GM19240 (cell line): ENCODE results near the gene COQ9.
A peak's percentile ranks its signal among the peaks of the same experiment; 100 is the strongest.

Experiments
- DNase-seq: peaks from one replicate; pipeline ENCODE4 v3.0.0; 2011; ENCODE audit warnings: low spot score; ENCODE audit not compliant: insufficient read length

Gene COQ9

DNA sequence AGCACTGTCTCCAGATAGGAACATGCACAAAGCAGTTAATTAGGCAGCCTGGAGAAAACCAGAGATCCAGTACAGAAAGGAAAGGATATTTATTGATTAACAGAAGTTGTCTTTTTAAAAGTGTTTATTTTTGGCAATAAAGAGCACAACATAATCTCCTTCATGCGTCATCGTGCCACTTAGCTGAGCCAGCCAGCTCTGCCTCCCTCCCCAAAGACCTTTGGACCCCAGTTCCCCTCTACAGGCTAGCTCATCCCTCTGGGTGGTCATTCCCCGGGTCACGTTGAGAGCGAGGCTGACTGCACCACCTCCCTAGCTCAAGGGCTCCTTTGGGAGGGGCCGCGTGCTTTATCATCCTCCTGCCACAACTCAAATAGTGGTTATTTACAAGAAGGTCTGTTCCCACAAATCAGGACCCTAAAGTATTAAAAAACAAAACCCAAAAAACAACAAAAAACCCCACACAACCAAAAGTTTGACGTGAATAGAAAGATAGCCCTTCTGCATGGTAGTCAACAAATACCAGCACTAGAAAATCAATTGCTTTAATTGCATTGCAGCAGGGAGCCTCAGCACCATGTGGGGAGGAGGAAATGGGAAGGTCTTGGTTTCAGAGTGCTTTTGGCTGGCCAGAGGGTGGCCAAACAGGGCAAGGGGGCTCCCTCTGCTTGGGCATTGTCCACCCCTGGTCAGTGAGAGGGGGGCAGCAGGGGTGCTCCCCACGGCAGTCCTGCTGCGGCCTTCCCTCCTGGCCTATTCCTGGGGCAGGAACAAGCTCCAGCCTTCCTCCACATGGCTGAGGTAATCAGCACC, 24.8 kb downstream of the COQ9 start:
- DNase-seq = no peak

DNA sequence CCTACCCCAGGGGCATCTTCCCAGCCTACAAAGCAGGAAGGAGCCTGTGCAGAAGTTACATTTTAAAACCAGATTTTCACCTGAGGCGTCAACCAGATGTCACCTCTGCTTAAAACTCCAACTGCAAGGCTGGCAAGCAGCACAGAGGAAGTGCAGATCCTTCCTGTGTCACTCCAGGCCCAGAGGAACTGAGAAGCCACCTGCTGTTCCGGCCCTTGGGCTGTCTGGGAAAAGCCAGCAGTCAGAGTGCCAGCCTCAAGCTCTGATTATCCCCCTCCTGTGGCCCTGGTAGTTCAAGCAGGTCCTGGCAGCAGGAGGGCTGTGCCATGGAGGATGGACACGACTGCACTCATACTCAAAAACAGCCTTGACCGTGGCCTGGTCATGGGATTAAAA, 25.4 kb downstream of the COQ9 start:
- DNase-seq = no peak

DNA sequence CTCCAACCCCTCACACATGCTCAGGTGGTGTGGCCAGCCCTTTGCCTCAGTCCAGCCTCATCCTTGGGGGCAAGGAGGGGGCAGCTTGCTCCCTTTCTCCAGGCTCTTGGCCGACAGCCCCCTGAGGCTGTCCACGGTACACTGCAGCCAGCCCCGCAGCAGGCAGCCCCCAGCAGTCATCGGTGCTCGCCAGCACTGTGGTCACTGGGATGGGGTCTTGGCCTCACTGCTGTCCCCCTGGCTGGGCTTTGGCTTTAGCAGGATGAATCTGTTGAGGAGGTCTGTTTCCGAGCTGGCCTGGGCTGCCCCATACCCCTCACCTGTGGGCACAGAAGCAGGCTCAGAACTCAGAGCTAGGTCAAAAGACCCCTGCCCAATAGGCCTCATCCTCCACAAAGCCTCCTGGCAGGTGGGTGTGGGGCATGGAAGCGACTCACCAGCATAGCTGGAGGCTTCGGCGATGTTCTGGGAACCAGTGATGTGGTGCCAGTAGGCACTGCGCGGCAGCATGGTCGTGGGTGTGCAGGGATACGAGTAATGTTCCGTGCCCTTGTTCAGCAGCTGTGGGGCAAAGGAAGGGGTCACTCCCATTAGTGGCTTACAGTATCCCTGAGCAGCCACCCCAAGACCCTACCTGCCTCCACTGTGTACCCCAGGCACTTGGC, 26.0 kb downstream of the COQ9 start:
- no peak for DNase-seq

DNA sequence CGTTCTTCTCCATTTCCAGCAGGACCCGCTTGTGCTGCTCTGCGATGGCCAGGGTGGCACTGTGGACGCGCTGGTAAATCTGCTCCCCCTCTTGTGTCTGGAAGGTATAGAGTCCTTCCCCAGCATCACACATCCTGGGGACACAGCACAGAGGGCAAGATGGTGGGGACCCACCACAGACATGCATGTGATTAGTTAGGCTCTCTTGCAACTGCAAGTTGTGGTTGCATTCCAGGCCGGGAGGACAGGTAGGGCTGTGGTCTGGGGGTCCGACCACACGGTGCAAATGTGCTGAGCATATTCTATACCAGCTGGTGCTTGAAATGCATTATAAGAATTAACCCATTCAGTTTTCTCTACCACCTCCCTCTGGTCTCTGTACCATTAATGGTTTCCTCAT, 26.6 kb downstream of the COQ9 start:
- no peak for DNase-seq

DNA sequence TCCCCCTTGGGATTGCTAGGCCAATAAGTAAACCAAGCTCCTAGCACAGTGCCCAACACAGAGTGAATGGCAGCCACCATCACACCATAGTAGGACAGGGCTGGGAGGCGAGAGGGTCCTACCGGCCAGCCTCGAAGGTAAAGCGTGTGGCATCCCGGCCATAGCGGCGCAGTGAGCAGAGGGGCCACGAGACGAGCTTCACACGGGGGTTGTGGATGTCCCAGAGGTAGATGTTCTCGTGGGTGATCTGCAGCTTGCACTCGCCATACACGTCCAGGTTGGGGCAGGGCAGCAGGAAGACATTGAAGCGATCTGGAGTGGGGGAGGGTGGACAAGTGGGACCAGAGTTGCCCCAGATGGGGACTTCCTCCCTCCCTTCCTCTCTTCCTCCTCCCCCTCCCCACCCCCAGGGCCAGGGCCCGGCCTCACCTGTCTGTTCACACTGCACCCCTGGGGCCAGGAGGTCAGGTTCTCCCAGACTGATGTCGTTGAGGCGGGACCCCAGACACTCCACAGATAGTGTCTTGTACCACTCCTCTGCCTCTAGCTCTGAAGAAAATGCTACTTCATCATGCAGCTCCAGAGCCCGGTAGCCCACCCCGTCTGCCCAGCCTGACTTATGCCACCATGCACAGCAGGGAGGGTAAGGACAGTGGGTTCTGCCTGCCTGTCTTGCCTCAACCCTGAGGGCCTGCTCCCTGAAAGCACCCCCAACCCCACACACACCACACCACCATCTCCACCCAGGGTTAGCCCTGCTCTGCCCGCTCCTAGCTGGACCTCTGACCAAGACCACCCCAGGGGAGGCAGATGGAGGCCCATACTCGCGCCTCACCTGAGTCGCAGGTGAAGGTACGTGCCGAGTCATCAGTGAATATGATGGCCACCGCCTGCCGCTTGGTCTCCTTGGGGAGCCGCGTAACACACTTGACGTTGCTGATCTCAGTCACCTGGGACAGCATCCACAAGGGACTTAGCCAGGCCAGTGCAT, 27.7 kb downstream of the COQ9 start:
- DNase-seq = no peak

DNA sequence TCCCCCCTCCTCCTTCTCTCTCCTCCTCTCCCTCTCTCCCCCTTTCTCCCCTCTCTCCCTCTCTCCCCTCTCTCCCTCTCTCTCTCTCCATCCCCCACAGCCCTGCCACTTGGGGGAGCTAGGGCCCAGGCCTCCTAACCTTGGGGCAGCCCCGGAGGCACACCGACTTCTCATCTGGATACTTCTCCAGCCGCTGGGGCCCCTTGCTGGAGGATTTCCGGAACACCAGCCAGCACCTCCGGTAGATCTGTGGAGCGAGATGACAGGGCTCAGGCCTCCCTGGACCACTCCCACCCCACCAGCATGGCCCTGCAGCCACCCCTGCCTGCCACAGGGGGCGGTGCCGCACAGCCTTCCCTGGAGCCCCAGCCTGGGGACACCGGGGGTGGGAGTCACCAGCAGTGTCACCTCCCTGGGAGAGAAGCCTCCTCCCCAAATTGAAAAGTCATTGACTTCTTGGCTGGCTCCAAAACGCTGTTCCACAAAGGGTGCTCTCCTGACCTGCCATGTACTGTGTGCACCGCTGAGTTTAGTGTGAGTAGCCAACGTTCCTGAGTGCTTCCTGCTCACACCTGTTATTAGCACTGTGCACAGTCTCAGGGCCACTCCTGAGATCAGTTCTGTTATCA, 28.5 kb downstream of the COQ9 start:
- peak; percentile 88 for DNase-seq

DNA sequence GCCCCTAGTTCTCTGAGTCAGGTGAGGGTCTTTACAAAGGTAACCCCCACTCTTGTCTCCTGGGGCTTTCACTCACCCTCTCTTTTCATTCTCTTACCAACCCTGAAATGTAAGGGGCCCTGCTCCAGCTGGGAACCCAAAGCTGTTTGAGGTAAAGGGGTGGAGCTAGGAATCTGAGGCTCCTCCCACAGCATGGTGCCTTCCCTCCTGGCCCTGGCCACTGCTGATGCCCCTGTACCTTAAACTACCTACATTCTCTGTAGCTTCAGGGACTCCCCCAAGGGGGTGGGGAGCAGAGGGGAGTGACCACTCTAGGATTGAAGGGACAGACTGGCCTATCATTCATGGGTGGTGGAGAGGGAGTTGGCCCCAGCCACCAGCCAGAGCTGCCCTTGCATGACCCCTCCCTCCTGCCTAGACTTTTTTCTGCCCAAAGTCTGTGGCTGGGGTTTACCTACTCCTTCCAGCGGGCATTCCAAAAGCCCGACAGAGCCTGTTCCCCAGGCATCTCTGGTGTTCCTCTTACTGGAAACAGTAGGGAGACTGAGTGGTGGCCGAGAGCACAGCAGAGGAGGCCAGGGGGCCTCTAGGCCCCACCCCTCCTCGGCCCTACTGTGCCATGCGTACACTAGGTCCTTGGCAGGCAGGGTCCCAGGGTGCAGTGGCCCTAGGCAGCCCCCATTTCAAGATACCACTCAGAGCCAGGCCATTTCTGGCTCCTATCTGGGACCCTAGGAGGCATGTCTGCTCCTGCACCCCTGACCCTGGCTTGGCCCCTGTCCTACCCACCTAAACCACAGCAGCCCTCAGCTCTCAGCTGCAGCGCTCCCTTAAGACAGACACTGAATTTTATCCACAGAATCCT, 29.5 kb downstream of the COQ9 start:
- DNase-seq = no peak

DNA sequence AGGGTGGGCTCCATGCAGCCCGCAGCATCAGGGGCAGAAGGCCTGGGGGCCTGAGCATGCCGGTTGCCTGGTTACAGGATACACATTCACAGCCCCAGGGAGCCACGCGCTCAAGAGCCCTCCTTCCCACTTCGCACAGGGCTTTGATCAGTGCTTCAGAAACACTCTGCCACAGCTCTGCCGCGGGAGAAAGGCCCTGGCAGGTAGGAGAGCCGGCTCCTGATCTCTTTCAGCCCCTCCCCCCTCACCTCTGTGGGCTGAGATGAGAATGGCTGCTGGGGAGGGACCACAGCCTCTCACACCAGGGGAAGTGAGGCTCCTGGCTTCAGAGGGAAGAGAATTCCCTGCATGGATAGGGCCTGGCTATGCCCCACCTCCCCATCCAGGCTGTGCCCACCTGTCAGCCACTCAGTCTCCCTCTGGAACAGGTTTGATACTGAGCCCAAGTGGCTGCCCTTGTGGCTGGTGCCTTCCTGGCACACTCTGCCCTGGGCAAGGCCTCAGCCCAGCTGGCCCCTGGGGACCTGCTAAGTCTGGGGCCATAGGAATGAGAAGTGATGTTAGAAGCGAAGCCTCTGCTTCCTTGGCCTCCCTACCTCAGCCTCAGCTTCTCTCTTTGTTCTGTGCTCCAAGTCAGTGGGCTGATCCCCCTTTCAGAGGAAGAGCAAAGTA, 30.4 kb downstream of the COQ9 start:
- DNase-seq = no peak

DNA sequence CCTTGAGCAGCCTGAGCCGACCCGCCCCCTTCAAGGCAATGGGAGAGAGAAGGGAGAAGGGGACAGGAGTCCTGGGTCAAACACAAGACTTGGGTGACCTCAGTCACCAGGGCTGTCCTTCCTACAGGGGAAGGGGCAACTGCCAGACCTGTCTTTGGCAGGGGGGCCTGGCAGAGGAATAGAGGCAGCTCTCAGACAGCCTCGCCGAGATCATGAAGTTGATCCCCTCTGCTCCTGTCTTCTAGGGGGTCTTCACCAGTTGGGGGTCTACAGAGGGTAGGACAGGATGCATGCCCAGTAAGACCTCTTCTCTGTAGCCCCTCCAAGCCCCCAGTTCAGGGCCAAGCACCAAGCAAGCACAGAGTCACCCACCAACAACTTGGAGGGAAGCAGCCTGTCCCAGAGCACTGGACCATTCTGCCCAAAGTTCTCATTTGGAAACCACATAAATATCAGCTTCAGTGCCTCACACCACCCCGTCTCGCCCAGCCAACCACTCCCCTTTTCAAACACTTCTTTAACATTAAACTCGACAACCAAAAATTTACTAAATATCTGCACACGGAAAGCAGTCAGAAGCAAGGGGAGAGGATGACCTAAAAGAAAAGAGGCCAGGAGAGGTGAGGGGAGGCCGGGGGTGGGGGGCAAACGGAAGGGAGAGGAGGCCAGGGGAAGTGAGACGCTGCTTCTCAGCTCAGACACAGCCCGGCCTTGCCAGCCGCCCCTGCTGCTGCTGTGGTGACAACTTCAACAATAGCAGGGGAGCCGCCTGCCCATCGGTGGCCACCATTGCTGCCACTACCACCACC, 31.3 kb downstream of the COQ9 start:
- no peak for DNase-seq

DNA sequence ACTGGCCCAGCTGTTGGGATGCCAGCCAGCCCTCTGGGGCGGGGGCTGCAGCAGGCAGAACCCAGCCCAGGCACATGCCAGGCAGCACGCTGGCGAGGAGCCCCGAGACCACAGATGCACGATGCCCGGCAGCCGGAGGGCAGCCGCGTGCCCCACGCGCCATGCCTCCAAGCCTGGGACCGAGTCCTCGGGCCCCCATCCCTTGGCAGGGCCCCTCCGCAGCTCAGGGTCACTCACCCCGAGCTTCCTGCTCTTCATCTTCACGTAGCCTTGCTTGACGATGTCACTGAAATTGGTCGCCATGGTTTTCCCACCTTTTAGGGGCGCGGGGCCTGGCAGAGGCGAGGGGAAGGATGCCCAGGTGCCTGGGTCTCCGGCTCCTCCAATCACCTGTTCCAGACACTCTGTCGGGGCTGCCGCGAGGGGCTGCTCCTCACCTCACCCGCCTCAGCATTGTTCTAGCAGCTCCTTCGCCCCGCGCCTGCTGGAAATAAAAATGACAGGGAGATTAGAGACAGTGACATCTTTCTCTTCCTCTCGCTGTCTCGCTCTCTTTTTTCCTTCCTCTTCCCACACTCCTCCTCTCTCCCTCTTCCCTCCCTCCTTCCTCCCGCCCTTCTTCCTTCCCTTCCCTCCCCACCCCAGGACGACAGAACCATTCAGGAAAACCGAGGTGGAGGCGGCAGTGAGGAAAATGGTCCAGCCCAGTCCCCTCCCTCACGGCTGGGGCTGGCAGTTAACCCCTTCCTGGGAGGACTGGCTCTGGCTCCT, 32.1 kb downstream of the COQ9 start:
- DNase-seq = no peak

DNA sequence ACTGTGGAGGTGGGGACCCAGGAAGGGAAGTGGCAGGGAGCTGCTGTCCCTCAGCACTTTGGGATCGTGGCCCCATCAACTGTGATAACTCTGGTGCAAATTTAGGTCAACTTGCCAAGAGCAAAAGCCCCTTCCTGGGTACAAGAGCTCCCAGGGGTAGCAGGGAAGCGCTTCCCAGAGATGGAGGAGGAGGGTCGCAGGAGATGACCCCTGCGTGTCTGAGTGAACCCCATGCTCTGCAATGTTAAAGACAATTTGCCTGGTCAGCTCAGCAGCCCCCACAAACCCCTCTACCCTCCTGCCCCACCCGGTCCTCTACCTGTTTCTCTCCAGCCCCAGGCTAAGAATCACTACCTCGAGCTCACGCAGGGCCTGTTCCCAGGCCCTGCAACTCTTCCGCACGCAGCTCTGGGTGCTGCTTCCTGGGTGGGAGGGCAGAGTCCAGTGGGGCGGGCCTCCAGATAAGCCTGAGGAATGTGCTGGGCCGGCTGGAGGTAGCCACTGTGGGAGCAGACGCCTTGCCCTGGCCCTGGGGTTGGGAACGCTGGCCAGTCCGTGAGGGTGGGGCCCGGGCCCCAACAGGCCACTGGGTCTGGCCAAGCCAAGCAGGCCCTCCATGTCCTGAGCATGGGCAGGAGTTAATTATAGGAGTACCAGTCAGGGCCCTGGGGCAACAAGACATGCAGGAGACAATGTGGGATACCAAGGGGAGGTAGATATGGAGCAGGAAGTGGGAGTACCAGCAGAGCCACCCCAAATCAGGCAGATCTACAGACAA, 32.9 kb downstream of the COQ9 start:
- no peak for DNase-seq

DNA sequence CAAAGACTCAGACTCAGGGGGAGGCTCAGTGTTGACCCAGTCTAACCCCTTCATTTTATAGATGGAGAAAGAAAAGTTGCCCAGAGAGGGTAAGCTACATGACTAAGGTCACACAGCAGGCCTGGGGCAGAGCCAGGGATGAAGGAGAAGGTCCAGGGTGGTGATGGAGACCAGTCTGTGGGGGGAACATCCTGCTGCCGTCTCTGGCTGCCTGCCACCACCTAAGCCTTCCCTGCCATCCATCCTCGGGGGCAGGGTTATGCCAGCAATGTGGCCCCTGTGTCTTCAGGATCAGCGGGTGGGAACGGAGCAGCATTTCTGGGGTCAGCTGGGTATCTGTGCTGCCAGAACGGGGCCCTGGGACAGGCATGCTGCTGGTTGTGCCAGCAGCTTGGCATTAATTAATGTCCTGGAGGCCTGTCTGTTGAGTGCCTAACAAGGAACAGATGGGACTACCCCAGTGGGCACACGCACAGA, 33.5 kb downstream of the COQ9 start:
- no peak for DNase-seq

DNA sequence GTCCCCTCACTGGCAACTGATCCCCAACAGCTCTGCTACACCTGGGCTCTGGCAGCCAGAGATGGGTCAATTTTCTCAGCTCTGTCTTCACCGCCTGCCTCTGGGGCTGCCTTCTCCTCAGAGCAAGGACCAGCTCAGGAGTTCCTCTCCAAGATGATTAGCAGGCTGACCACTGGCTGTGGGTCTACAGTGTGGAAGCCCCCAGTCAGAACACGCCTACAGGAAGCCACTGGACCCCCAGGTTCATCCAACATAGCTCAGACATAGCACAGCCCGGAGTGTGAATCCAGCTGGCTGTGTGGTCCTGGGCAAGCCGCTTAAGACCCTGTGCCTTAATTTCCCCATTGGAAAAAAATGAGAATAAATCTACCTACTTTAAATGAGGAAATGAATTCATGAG, 34.1 kb downstream of the COQ9 start:
- no peak for DNase-seq

DNA sequence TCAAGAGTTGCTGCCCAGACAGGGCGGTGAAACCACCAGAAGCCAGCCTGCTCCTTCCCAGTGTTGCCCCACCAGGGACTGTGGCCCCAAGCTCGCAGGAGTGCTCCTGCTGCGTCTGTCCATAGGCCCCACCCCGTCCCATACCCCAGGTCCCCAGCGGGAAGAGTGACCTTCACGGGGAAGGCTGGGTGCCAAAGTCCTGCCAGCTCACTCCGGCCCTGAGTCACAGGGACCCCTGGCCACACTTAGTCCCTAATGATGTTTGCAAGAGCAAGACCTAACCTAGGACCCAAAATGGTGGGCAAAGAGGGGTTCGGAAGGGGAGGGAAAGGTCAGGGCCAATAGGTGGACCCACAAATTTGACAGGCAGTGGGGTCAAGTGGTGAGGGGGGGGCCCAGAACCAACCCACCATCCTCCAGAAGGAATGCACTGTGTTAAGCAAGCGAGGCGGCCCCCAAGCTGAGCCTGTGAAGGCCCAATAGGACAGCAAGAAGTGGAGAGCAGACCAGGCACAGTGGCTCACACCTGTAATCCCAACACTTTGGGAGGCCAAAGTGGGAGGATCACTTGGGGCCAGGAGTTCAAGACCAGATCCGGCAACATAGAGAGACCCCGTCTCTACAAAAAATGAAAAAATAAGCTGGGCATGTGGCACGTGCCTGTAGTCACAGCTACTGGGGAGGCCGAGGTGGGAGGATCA, 35.7 kb downstream of the COQ9 start:
- no peak for DNase-seq

DNA sequence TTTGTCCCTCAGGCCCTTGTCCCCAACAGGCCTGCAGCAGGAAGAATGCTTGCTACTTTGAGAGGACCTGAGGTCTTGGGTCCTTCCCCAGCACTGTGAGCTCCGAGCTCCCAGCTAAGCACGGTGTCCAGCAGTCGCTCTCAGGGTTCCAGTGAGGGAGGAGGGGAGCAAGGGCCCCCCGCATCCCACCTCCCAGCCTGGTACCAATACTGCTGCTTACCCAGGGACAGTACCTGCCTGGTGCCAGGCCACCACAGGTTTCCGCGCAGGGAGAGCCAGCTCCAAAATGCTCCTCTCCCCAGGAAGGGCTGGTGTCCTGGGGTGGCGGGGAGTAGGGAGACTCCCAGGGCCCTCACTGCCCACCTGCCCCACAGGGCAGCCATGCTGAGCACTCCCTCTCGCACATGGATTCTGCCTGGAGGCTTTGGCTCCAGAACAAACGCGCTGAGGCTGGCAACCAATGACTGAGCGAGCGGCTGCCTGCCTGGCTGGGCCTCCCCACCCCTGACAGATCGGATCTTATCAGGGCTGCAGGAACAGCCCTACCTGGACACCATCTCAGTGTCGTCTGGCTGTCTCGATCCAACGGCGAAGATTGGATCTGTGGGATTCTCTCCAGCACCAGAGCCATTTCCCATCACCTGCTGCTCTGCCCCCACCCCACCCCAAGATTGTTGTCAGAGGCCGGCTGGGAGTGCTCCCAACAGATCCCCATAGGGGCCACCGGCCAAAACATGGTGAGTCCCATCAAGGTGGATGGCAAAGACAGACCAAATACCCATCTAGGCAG, 36.6 kb downstream of the COQ9 start:
- DNase-seq = no peak

DNA sequence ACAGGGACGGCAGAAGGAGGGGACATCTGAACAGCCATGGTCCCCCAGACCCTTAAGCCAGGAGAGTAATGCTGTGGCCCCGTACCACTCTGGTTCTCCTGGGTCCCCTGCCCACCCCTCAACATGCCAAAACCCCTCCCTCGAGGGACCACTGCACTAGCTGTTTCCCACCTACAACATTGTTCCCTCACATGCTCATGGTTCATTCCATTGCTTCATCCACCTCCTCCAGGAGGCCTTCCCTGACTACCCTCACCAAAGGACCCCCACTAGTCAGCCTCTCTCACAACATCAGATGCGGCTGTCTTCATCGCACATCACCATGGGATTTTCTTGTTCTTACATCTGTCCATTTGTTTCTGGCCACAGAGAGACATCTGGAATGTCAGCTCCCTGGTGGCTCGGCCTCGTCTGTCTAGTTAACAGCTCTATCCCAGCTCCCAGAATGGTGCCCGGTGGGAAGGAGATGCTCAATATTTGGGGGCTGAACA, 37.3 kb downstream of the COQ9 start:
- no peak for DNase-seq
